GM20431 (cell line): ENCODE measurements around the gene TBPL2.
"Not testable (repeated sequence)": the region's sequence is repeated elsewhere in the genome, so short reads cannot be mapped to it uniquely, and the experiment has no call there.

Experiments used
- in situ Hi-C: fragments of 300-500 bp; cut with MseI, MboI; formaldehyde crosslinking; loops from one replicate; pipeline ENCODE4 v1.15.0; 2020; ENCODE audit warnings: low sequenced_read_pairs; ENCODE audit not compliant: unreplicated experiment

TBPL2 gene

GRCh38 chr14:55446127-55446736 is 5.8 kb upstream of the TBPL2 start:
- in situ Hi-C loops = no loop called here

- in situ Hi-C loops = no loop called here
These were observed 870 bp upstream of the TBPL2 start for GRCh38 chr14:55441286-55441685.

GRCh38 chr14:55438066-55438683 is 2.2 kb downstream of the TBPL2 start:
- in situ Hi-C loops = loop anchor here (10.0 kb wide), 1 partner anchor 1037 kb away; no protein-coding TSS in a partner anchor

- in situ Hi-C loops = loop anchor here (10.0 kb wide), 1 partner anchor 1038 kb away; no protein-coding TSS in a partner anchor
These were observed 3.5 kb downstream of the TBPL2 start for GRCh38 chr14:55436931-55437330.

- in situ Hi-C loops = loop anchor here (10.0 kb wide), 1 partner anchor 1038 kb away; no protein-coding TSS in a partner anchor
These were observed 3.9 kb downstream of the TBPL2 start for GRCh38 chr14:55436519-55436918.

GRCh38 chr14:55434805-55435174 is 5.6 kb downstream of the TBPL2 start:
- in situ Hi-C loops = loop anchor here (10.0 kb wide), 1 partner anchor 1040 kb away; no protein-coding TSS in a partner anchor

- in situ Hi-C loops = loop anchor here (10.0 kb wide), 1 partner anchor 1041 kb away; no protein-coding TSS in a partner anchor
These were observed 6.3 kb downstream of the TBPL2 start for GRCh38 chr14:55433880-55434804.

GRCh38 chr14:55432628-55433027 is 7.8 kb downstream of the TBPL2 start:
- in situ Hi-C loops = loop anchor here (10.0 kb wide), 1 partner anchor 1042 kb away; no protein-coding TSS in a partner anchor

- in situ Hi-C loops = loop anchor here (10.0 kb wide), 1 partner anchor 1045 kb away; no protein-coding TSS in a partner anchor
These were observed 10.3 kb downstream of the TBPL2 start for GRCh38 chr14:55430024-55430690.

GRCh38 chr14:55427439-55427838 is 13.0 kb downstream of the TBPL2 start:
- in situ Hi-C loops = no loop called here

GRCh38 chr14:55426891-55427290 is 13.5 kb downstream of the TBPL2 start:
- in situ Hi-C loops = no loop called here

GRCh38 chr14:55425091-55425490 is 15.3 kb downstream of the TBPL2 start:
- in situ Hi-C loops = no loop called here

GRCh38 chr14:55423969-55424368 is 16.4 kb downstream of the TBPL2 start:
- in situ Hi-C loops = no loop called here

- in situ Hi-C loops = not testable (repeated sequence)
These were observed 18.1 kb downstream of the TBPL2 start for GRCh38 chr14:55422338-55422737.

GRCh38 chr14:55419663-55420062 is 20.8 kb downstream of the TBPL2 start:
- in situ Hi-C loops = no loop called here

GRCh38 chr14:55418411-55418810 is 22.0 kb downstream of the TBPL2 start:
- in situ Hi-C loops = no loop called here

GRCh38 chr14:55417955-55418354 is 22.5 kb downstream of the TBPL2 start:
- in situ Hi-C loops = no loop called here

- in situ Hi-C loops = no loop called here
These were observed 23.6 kb downstream of the TBPL2 start for GRCh38 chr14:55416866-55417265.

GRCh38 chr14:55414551-55414950 is 25.9 kb downstream of the TBPL2 start:
- in situ Hi-C loops = no loop called here

GRCh38 chr14:55412676-55413075 is 27.7 kb downstream of the TBPL2 start:
- in situ Hi-C loops = no loop called here
